Ascending aorta (tissue), 2 donors: ENCODE measurements around the gene ZNF831. TPM values are rescaled to one million over a fixed set of nuclear protein-coding genes. Genes with fewer than 3 reads are reported as not detected.

ENCODE experiments used
- DNase-seq, 2 donors: peaks; one replicate each; pipeline ENCODE4 v3.0.0-alpha.2; 2019; ENCODE audit warnings: low spot score in 2 of 2
- H3K27ac ChIP-seq, 2 donors: fragments of 200-600 bp; sonication (generic); one replicate each; pipeline ENCODE4 v1.5.1; 2016 to 2017; ENCODE audit warnings: mild to moderate bottlenecking in 1 of 2
- H3K27me3 ChIP-seq: fragments of 200-600 bp; sonication (generic); one replicate; pipeline ENCODE4 v1.5.1; 2017
- H3K36me3 ChIP-seq, 2 donors: fragments of 200-600 bp; sonication (generic); one replicate each; pipeline ENCODE4 v1.5.1; 2016
- H3K4me1 ChIP-seq, 2 donors: fragments of 200-600 bp; sonication (generic); one replicate each; pipeline ENCODE4 v1.5.1; 2016 to 2017; ENCODE audit warnings: mild to moderate bottlenecking in 1 of 2
- H3K4me3 ChIP-seq, 2 donors: fragments of 200-600 bp; sonication (generic); one replicate each; pipeline ENCODE4 v1.5.1; 2016 to 2017; ENCODE audit warnings: mild to moderate bottlenecking in 1 of 2
- H3K9me3 ChIP-seq, 2 donors: fragments of 200-600 bp; sonication (generic); one replicate each; pipeline ENCODE4 v1.5.1; 2016
- CTCF ChIP-seq, 3 experiments: fragments of 200-600 bp in 2 of 3; fragments of 450-650 bp in 1 of 3; sonication (generic) in 2 of 3; IDR thresholded peaks; one replicate each; pipeline ENCODE4 v1.5.1; 2016 to 2019; ENCODE audit warnings: antibody characterized with exemption in 3 of 3, mild to moderate bottlenecking in 1 of 3, moderate library complexity in 1 of 3
- intact Hi-C: fragments of 100-400 bp; cut with DNase I; formaldehyde crosslinking; loops from one replicate; pipeline ENCODE4 v1.15.1; 2023
- total RNA-seq: library from RNA; depleted of rRNA; stranded (reverse); fragments of >200 nt; gene quantifications from one replicate; pipeline ENCODE4 v1.1.0, GENCODE V29; 2016

ZNF831 gene
- total RNA-seq, 1 donor from 2014 or later, result 0.53 TPM

DNA sequence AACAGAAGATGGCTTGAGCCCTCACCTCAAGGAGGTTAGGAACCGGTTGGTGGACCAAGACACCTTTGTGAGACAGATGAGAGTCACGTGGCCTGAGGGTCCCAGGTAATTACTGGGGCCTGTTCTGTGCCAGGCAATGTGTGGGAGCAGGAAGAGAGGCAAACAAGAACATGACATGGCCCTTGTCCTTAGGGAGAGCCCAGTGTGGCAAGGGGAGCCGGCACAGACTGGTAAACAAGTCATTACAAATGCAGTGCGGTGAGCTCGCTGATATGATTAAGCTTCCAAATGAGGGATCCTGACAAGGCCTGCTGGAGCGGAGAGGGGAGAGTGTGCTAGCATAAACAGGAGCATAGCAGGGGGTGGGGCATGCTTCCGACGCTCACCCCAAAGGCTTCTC, 55.6 kb downstream of the ZNF831 start:
- Histone ChIP-seq H3K27ac (no peak overlapping the region), H3K4me1 (peaks cover 4 to 20% of the 10 kb centered on the region in 2 donors), H3K36me3 (no peaks in the 10 kb centered on the region), H3K4me3 (no peak overlapping the region), H3K27me3 (no peaks in the 10 kb centered on the region), H3K9me3 (no peaks in the 10 kb centered on the region)
- no peak for TF ChIP-seq CTCF (IDR thresholded peaks at IDR 0.05)
- intact Hi-C loops, result no loop called here
- DNase-seq, result no peak

DNA sequence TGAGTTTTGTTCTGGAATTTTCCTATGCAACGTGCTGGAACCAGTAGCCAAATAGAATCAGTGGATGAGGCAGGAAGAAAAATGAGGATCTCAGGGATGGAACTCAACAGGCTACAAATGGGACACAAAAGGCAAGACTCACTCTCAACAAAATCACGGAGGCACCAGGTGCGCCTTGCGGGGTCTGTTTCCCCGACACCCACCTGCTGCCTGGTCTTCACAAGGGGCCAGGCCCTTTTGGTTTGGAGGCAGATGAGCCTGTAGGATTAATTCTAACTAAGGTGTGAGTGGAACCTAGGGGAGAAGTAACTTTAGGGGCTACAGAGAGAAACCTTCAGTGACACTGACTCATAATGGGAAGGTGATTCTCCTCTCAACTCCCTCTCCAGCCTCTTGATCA, 56.5 kb downstream of the ZNF831 start:
- H3K27me3 ChIP-seq, result no peaks in the 10 kb centered on the region
- no peaks in the 10 kb centered on the region for H3K9me3 ChIP-seq
- DNase-seq, result no peak
- intact Hi-C loops, result no loop called here
- no peaks in the 10 kb centered on the region for H3K36me3 ChIP-seq
- H3K27ac ChIP-seq, result no peak overlapping the region
- no peak overlapping the region for H3K4me3 ChIP-seq
- peaks cover 4 to 20% of the 10 kb centered on the region in 2 donors for H3K4me1 ChIP-seq
- TF ChIP-seq CTCF (IDR thresholded peaks at IDR 0.05), result no peak

DNA sequence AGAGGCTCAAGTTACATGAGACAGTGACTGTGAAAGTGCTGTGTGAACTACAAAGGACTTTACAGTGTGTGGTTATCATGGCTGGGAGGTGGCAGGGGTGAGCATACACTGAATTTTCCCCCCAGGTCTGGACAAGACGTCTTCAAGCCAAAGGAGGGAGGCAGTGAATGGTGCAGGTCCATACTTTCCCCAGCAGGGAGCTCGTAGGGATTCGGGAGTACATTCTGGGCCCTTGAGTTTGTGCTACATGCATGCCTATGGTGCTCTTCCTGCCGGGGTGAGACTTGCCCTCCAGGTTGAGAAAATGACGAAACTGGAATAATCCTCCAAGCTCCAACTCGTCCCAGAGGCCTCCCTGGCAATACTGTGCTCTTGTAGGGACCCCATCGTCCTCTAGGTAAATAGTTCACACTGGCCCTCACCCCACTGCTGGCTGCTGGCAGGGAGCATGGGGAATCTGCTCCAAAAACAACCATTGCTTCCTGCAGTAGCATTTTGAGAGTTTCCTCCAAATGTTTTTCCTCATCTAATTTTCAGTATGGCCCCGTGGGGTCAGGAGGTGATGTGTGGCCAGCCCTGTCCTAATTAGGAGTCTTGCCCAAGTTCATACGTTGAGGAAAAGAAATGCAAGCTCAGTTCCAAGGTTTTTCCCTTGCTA, 57.6 kb downstream of the ZNF831 start:
- peaks cover 4 to 20% of the 10 kb centered on the region in 2 donors for H3K4me1 ChIP-seq
- no peaks in the 10 kb centered on the region for H3K9me3 ChIP-seq
- TF ChIP-seq CTCF (IDR thresholded peaks at IDR 0.05), result no peak
- intact Hi-C loops, result no loop called here
- H3K27me3 ChIP-seq, result no peaks in the 10 kb centered on the region
- no peak for DNase-seq
- no peak overlapping the region for H3K4me3 ChIP-seq
- H3K27ac ChIP-seq, result no peak overlapping the region
- no peaks in the 10 kb centered on the region for H3K36me3 ChIP-seq

- peak overlapping the region; percentile 63 to 66 for H3K4me3 ChIP-seq
- no peaks in the 10 kb centered on the region for H3K27me3 ChIP-seq
- peaks cover 4 to 20% of the 10 kb centered on the region in 2 donors for H3K4me1 ChIP-seq
- H3K36me3 ChIP-seq, result no peaks in the 10 kb centered on the region
- no peaks in the 10 kb centered on the region for H3K9me3 ChIP-seq
- intact Hi-C loops, result loop anchor here (1.0 kb wide), 2 partner anchors 133 to 351 kb away; no protein-coding TSS in a partner anchor
- no peak overlapping the region for H3K27ac ChIP-seq
- DNase-seq, result no peak
- TF ChIP-seq CTCF (IDR thresholded peaks at IDR 0.05), result no peak
These were observed 58.2 kb downstream of the ZNF831 start for GRCh38 chr20:59221707-59222252.

DNA sequence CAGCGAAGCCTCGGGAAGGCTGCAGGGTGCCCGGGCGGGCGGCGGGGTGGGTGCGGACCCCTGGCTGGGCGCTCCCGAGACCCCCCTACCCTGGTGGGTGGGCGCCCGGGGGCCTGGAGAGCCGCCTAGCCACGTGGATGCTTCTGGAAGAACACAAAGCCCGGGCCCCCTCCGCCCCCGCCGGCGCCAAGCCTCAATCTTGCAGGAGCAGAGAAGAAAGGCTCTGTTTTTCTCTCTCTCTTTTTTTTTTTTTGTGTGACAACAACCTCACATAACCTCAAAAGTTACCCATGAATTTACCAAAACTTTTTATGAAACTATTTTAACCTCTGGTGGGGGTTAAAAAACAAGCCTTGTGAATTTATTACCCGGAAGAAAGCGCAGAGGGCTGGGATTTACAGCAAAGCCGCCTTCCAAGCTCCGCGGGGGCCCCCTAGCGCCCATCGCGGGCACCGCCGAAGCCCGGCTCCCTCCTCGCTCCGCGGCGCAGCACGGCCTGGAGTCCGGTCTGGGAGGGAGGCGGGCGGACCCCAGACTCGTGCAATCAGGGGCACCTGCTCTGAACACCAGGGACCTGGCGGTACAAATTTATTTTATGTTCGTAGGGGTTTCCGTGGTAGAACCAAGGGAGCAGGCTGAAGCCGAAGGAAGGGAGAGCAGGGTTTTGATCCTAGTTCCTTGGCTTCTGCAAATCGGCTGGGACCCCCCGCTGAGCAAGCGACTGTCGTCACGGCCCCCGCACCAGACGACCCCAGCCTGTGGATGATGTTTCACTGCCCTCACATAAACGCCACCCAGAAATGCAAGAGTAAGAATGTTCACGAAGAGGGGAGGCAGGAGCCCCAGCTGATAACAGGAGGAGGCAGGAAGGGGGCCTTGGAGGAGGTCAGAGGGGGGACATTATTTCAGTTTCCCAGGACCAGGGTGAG, 58.9 kb downstream of the ZNF831 start:
- peak; percentile 87 to 99 (median 97) for TF ChIP-seq CTCF (IDR thresholded peaks at IDR 0.05)
- Histone ChIP-seq H3K27ac (no peak overlapping the region), H3K4me1 (peaks cover 4 to 20% of the 10 kb centered on the region in 2 donors), H3K36me3 (no peaks in the 10 kb centered on the region), H3K4me3 (peak overlapping the region; percentile 63 to 66), H3K9me3 (no peaks in the 10 kb centered on the region), H3K27me3 (no peaks in the 10 kb centered on the region)
- DNase-seq, result peak in 1 of 2 donors; percentile 89
- intact Hi-C loops, result loop anchor here (1.0 kb wide), 2 partner anchors 134 to 352 kb away; no protein-coding TSS in a partner anchor
